COLO668 (cell line): Measurements from ENCODE around the gene MYLIP.
A peak's percentile ranks its signal among the peaks of the same experiment; 100 is the strongest.

Source experiments
- DNase-seq: peaks from one replicate; lab custom pipeline; 2025; ENCODE audit not compliant: unreplicated experiment; lab: John Stamatoyannopoulos, UW

The MYLIP gene

DNA sequence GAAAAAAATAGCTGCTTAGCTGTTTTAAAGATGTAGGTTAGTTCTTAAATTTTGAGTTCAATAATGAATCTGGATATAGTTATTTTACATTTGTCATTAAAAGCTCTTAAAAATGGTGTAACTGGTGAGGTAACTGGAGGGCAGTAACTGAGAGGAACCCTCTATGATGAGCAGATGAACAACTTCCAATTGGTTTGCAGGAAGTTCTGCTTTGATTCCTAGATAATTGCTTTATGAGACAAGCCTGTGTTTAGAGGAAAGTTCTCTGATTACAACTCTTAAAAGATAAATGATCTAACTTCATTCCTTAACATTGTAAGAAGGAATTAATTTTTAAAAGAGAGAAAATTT, 8.5 kb downstream of the MYLIP start:
- no peak for DNase-seq

DNA sequence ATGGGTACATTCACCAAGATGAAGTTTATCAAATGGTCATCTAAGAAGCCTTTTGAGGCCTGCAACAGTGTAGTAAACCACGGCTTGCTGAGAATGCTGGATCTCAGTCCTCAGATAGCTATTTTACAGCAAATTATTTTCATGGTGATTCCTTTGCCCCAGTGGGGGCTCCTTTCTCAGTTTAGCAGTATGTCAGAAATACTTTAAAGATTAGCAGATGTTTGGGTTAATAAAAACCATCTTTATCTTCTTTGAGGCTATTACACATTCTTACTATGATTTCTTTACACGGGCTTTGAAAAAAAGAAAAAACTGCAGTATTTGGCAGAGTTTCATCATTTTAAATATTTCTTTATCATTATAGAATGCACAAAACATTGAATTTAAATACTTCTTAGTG, 10.7 kb downstream of the MYLIP start:
- DNase-seq: no peak

DNA sequence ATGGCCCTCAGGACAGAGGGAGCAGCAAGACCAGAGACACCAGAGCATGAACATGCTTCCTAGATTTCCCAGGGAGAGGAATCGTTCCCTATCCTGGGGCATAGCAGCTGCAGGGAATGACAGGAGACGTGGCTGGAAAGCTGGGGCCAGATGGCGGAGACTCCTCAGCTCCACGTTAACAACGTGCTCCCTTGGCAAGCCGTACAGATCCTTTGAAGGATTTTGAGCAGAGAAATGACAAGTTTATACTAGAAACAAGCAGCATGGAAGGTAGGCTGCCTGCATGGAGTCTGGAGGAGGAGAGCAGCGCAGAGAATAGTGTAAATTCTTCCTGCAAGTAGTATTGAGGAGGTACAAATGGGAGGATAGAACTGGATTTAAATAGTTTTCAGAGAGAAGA, 11.7 kb downstream of the MYLIP start:
- DNase-seq: no peak

DNA sequence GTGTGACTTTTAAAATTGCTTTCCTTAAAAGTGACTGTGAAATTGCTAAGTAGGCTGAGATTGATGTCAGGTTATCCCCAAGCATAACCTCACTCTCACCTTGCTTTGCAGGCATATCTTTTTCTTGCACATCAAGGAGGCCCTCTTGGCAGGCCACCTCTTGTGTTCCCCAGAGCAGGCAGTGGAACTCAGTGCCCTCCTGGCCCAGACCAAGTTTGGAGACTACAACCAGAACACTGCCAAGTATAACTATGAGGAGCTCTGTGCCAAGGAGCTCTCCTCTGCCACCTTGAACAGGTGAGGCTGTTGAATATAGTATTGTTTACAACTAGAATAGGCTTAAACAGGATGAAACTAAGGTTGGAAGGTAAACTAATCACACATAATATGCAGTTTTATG, 12.6 kb downstream of the MYLIP start:
- no peak for DNase-seq

DNA sequence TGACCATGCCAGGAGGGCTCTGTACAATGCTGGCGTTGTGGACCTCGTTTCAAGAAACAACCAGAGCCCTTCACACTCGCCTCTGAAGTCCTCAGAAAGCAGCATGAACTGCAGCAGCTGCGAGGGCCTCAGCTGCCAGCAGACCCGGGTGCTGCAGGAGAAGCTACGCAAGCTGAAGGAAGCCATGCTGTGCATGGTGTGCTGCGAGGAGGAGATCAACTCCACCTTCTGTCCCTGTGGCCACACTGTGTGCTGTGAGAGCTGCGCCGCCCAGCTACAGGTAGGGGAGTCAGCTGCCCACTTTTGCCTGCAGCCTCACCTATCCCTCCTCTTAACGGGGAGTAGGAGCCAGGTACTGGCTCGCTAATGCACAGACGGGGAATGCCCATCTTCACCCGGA, 16.2 kb downstream of the MYLIP start:
- DNase-seq: no peak

DNA sequence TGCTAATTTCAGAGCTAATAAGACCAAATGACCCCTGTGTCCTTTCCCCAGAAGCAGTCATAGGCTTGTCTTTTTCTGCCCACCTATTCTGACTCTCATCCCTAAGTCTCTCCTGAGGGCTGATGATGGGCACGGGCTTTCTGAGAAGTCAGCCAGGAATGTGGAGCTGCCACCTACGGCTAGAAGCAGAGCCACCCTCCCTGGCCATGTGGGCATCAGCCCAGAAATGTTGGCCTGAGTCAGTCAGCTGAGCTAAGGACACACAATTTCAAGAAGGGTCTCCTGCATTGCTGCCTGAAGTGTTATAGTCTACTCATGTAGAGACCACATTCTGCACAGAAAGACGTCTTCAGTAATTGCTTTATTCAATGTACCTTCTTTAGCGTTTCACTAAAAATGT, 17.1 kb downstream of the MYLIP start:
- DNase-seq: peak; percentile 8

DNA sequence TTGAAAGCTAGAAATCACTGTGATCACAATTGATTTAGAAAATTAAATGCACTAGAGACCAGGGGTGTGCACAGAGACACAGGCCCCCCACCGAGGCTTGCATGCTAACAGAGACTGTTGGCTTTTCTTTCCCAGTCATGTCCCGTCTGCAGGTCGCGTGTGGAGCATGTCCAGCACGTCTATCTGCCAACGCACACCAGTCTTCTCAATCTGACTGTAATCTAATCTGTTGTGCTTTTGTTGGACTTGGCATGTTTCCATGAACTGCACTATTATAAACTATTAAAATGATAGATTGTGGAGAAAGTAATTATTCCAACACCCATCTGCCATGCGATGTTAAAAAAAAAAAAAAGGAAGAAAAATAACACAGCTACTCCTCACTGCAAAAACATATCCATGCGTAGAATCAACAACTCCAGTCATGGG, 17.7 kb downstream of the MYLIP start:
- DNase-seq: peak; percentile 64

DNA sequence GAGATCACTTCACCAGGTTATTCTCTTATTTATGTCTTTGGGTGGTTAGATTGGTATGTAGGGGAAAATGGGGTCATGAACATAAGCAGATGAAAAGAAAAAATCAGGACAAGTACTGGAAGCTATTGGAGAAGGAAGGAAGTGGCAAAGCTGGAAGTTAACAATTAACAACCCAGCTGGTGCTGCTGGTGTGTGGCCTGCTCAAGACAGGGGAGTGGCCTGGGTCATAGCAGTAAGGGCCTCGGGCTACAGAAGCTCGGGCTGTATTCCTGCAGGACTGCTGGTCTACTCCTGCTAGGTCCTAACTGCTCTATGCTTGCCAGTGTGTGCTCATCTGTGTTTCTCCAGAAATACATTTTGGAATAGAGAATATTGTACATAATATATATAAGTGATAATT, 19.6 kb downstream of the MYLIP start:
- peak; percentile 51 for DNase-seq

DNA sequence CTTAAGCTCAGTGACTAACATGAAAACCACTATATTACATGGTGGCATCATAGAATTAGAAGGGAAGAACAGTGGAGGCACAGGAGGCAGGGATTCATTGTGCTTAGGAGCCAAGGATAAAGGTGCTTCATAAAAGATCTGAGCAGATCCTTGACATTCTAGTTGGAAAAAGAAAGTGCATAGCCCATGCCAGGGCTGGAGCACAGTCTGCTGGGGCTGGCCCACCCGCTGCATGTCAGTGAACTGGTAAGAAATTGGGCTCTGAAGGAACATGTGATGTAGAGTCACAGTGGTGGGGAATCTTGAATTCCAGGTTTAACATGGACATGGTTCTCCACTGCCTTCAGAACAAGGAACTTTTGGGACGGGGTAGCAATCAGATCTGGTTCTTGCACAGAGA, 20.4 kb downstream of the MYLIP start:
- DNase-seq: no peak

DNA sequence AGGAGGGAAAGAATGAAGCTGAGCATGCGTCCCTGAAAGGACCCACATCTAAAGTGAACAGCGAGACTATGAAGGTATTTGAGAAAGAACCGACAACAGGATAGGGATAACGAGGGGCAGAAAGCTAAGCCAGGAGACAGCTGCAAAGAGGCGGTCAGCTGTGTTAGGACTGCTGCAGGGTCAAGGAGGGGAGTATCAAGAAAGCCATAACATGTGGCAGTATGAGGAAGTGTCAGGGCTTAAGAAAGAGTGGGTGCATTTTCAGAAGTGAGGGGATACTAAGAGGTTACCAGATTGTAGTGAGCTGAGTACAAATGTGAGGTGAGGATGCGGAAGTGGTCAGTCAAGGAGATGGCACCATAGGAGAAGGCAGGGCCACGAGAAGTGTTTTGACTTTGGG, 21.2 kb downstream of the MYLIP start:
- no peak for DNase-seq

DNA sequence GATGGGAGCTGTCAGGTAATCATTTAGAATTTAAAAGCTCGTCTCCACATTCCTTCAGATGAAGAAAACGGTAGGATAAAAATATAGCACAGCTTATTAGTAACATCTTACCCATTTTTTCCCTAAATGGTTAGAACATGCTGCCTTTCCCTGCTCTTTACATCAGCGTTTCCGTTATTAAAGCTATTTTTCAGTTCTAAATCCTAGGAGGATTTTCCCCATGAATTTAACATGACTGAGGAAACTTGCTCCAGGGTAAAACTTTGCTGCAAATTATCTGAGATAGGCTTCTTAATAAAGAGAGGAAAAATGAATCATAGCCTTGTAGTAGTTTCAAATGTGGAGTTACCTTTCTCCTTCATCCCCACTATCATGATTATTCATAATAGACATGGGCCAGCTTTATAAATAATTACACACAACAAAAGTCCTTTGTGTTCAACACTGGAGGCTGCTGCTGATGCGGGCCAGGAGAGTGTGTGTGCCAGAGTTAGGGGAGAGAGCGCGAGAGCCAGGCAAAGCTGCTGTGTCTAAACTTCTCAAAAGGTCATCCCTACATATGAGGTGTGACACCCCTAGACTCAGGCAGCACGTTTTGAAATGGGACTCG, 24.4 kb downstream of the MYLIP start:
- DNase-seq: no peak

DNA sequence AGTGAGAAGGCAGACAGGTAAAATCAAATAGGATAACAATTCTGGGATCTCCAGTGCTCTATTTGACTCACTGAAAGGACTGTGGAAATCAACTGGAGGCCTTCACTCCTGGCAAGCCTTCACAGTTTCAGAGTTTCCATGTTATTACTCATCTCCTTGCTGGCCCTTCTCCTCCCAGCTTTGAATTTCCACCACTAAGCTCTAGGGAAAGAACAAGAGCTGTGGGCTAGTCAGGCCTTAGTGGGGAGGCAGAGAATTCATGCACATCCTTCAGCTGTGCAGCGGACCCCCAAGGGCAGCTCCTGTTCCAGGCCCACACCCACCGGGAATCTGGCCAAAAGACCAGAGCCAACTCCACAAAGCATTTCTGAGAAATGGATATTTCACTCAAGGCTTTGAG, 26.0 kb downstream of the MYLIP start:
- DNase-seq: no peak

DNA sequence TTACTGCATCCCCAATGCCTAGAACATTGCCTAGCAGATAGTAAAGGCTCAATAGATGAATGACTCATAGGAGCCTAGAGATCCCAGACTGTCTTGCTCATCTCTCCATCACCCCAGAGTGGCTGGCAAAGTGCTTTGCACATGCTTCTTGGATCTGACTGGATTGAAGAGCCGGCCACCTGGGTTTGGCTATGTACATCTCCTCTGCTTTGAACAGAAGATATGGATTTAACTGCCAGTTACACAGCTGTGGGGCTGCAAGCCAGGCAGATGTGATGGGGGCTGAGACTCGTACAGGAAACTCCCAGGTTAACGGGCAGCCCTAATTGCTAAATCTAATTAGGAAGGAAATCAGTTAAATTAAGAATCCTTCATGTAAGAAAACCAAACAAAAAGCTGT, 28.6 kb downstream of the MYLIP start:
- DNase-seq: no peak

DNA sequence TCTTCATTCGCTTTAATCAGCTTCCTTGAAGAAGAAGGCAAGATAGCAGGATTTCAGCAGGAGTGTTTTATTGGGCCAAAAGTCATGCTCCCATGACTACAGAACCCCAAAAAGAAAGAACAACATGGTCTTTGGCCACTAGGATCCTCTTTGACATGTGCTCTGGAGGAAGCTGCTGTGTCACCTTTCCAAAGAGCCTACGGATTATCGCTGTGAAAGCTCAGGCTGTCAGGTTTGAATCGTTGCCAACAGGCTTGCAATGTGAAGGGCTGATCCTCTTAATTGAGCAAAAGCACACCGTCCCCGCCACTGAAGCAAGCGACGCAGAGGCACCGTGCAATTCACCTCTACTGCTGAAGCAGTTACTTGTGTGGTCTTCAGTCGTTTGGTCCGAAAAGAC, 29.0 kb downstream of the MYLIP start:
- no peak for DNase-seq

DNA sequence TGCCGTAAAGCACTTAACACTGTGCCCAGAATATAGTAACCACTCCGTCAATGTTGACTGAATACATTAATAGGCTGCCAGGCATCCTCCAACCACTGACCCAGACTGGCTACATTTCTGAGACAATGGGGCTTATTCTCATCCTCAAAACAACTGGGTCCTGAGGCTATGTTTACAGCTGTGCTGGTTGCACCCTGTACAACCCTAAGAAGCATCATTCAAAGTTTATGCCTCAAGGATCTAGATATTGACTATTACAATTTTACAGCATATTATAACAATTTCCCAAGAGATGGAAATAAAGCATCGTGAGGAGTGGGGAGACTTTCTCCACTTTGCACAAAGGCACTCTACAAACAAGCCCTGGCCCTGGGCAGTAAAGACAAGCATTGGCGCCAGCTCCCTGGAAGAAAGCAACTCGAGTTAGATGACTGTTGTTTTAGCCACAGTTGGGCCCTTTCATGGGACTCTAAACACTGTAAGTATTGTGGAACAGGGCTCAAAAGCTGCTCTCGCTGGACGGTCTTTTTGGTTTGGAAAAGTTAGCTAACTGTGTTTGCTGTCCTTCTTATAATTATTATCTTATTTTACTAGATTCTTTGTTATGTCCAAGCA, 30.2 kb downstream of the MYLIP start:
- no peak for DNase-seq

DNA sequence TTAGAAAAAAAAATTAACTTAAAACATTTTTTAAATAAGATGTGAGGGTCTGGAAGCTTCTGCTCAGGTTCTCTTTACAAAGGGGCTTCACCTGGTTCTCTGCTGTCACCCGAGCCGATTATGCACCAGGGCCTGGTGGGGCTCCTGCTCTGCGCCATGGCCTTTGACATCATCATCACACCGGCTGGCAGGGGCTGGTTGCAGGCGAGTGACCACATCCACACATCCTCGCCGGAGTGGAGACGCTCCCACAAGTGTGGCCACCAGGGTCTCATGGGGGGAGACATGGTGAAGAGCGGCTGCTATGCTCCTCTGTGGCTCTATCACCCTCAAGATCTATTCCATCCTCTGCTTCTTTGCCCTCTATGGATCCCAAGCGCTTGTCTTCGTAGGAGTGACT, 31.9 kb downstream of the MYLIP start:
- no peak for DNase-seq

DNA sequence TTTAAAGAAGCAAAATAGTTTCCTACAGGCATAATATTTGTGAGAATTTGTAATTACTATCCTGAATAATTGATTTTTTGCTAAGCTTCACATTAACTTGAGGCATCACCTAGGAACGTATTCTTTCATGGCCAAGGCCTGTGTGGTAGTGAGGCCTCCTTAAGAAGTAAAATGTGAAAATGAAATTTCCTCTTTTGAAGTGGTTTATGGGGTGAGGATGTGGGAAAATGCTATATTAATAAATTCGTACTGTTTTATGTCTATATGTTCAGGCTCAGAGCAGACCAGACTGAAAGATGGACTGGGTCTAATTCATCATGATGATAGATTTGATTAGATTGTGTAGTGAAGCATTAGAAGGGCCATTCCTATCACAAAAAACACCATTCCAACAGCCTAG, 33.1 kb downstream of the MYLIP start:
- no peak for DNase-seq

DNA sequence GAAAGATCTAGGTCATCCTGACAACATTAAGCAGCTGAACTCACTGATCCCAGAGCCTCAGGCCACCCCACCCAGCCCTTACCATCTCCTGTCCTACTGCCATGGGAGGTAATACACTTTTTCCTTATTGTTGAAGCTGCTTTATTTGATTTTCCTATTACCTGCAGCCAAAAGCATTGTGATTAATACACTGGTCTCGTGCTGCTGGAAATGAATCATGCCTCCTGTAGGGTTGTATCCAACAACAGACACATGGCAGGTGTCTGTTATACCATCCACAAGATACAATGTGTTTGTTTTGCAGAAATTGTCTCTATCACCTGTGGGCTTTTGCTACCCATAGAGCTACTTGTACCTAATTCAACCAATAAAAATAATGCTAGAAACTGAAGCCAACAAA, 34.2 kb downstream of the MYLIP start:
- peak; percentile 66 for DNase-seq

DNA sequence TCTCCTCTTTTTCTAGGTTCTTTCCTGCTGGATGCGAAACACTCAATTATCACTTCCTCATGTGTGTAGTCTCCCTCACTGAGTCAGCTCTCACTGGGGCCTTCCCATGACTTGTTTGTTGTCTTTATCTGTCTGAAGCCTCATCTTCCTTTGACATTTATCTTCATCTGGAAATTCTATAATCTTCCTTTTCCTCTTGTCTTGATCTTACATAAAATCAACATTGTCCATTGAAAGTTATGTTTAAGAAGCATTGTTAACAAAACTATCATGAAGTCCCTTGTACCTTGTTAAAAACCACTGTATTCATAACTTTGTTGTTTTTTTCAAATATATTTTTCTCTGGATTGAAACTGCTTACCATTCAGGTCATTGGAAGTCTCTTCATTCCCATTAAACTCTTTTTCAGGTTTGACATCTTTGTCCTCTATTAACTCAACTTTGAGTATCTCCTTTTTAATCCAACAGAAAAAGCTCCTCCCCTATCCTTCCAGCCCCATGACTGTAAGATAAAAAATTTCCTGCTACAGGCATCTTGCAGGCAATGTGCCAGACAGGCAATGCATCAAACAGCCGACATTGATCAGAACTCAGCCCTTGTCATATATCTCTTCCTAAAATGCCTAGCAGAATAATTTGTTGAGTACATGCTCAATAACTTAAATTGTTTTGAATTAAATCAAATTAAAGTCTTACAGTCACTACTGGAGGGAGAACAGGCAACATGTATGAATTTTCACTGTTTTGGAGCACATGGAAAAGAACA, 34.8 kb downstream of the MYLIP start:
- DNase-seq: no peak

DNA sequence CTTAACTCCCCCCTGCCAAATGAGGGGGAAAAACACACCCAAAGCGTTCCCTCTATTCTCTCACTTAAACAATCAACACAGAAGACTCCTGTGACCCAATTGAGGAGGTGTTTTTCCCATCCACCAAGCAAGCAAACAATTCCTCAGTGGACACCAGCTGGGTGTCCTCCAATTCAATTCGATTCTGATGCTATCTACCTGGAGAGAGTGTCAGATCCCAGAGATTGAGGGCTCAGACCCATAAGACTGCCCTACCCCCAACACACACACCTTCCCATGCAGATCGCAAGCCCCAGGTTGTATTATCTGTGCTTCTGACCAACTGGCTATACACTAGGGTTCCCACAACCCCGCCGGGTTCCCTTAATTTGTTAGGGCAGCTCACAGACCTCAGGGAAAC, 36.8 kb downstream of the MYLIP start:
- no peak for DNase-seq

DNA sequence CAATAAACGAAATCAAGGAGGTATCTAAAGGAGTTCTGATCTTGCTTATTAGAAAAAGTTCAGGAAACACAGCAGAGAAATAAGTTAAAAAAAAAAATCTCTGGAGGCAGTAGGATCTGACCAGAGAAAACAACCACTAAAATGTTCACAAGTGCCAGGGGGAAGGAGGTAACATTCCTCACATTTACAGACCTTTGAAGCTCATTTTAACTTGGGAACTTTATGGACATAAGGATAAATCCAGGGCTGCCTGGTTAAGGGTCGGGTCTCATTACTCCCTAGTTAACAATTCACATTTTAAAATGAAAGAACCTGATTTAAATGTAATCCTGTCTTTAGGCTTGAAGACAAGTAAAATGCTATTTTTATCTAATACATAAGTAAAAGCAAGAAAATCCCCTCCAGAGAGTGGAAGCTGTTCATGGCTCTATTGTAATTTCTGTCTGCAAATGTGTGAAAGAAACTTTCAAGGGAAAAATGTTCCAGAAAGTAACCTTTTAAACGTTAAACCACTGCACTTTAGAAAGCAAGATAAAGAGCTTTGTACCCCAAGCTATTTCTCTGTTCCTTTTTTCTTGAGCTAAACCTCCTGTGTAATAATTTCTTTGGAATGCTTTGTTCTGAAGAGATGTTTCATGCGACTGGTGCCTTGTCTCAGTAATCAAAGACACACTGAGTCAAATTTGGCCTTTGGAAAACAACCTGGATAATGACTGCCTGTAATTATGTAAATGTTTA, 38.2 kb downstream of the MYLIP start:
- DNase-seq: no peak

DNA sequence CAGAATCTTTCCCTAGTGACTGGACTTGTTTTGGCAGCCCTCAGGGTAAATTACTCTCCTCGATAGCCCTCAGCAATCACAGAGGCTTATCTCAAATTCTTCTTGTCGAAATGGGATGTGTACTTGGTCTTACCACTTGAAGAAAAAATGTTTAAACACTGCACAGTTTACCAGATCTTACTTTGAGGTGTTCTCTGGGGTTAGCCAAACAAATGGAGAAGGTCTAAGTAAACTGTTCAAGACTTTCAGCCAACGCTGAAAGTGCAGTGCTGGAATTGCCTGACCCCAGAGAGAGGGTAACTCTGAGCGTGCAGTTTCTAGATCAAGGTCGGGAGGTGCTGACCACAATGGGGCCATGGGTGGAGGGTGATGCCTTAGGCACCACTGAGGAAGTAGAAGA, 39.2 kb downstream of the MYLIP start:
- no peak for DNase-seq
